Activated naive CD4-positive, alpha-beta T cell (primary cell): ENCODE data around the gene PTPN14.
"Not testable (repeated sequence)": the region's sequence is repeated elsewhere in the genome, so short reads cannot be mapped to it uniquely, and the experiment has no call there.

ENCODE experiments used
- DNase-seq, 4 experiments: peaks; one replicate each; lab custom pipeline; 2025; lab: John Stamatoyannopoulos, UW

Gene PTPN14

GRCh38 chr1:214541693-214542092 lies 9.7 kb downstream of the PTPN14 start:
- DNase-seq = no peak

DNA sequence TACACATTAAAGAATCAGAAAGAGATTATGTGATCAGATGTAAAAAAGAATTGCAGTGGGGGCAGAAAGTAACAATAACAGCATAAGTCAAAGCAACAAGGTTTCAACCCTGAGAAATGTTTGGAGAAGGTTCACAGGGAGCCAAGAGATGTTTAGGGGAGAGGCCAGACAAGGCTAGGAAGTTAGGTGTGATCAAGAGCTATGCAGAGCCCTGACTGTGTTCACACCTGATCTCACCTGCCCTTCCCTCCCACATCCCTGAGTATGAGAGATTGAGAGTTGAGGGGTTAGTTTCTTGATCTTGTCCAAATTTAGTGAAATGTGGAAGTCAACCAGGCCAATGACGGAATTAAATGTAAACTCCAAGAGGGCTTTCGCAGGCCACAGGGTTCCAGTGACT lies 10.2 kb downstream of the PTPN14 start:
- no peak for DNase-seq

- no peak for DNase-seq
Measured at GRCh38 chr1:214540324-214540723, 11.1 kb downstream of the PTPN14 start.

- no peak for DNase-seq
Measured at GRCh38 chr1:214538496-214538895, 12.9 kb downstream of the PTPN14 start.

GRCh38 chr1:214537872-214538473 lies 13.4 kb downstream of the PTPN14 start:
- no peak for DNase-seq

DNA sequence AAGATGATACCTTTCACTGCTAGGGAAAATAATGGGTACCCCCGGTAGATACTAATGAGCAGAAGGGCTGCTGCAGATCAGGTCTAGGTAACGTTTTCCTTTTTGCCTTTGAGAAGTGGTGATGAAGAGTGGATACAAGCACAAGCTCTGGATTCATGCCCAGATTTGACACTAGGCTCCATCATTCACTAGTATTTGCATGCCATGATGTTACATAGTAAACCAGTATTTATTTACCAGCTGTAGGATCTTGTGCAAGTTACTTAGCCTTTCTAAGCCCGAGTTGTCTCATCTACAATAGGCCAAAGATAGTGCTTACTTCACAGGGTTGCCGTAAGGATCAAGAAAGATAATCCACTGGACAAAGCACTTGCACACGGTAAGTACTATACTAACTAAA lies 14.2 kb downstream of the PTPN14 start:
- DNase-seq = no peak

DNA sequence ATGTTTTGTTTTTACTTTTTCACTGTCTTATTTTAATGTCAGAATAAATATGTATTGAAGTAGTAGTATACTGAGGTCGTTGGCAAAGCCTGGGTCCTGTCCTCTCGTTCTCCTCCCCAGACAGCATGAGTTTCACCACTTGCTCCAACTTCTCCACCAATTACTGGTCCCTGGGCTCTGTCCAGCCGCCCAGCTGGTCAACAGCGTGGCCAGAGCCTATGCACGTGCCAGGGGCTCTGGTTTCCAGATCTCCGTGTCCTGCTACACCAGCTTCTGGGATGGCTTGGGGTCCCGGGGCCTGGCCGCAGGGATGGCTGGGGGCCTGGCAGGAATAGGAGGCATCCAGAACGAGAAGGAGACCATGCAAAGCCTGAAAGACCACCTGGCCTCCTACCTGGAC lies 19.3 kb downstream of the PTPN14 start:
- DNase-seq = no peak

DNA sequence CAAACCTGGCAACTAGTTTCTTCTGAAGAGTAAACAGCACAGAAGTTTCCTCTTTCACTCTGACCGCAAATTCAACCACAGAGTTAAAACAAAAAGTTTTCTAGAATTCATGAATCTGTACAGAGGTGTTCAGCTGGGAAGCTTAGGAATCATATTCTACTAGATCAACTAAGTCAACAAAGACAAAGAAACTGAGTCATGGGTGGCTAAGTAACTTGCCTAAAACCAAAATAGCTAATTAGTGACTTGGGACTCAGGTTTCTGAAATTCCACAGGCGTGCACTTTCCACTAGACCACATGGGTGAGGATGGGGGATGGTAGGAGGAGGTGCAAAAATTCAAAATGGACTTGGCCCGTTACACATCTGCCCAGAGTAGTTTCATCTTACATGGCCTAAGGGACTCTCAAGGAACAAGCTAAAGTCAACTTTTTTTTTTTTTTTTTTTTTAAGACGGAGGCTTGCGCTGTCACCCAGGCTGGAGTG lies 25.8 kb downstream of the PTPN14 start:
- DNase-seq = no peak

DNA sequence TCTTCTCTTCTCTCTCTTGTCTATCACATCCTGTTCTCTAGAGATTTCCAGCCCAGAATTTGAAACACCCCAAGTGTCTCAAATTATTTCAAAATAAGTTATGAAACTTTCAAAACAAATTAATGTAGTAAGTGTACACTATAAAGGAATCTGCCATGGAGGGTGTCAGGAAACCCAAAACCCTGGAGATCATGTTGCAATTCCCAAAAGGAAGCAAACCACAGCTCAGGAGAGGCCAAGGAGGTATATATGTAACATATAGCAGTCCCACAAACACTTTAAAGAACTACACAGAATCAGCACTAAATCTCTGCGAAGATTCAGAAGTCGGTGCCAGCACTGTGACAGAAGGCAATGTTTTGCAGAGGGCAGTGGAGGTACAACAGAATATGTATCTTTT lies 26.6 kb downstream of the PTPN14 start:
- DNase-seq = no peak

DNA sequence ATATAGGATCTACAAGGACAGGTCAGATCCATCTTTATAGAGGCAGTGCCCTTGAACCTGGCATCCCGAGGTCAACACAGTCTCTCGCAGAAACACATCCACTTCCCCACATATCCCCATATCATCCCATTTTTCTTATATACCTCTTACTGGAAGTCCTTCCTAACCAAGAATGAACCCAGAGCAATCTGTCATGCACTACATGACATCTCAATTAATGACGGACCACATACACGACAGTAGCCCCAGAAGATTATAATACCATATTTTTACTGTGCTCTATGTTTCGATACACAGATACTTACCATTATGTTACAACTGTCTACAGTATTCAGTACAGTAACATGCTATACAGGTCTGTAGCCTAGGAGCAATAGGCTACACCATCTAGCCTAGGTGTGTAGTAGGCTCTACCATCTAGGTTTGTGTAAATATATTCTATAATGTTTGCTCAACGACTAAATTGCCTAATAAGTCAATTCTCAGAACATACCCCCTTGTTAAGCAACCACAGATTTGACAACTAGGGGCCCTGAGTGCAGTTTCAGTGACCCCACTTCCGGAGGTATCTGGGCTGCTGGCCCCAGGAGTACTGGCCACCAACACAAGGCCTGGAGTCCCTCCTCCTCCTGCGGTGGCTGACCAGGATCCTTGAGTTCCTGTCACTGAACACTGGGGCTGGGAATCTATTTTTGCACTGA lies 28.1 kb downstream of the PTPN14 start:
- DNase-seq = no peak

- DNase-seq = not testable (repeated sequence)
Measured at GRCh38 chr1:214521458-214521857, 29.9 kb downstream of the PTPN14 start.

DNA sequence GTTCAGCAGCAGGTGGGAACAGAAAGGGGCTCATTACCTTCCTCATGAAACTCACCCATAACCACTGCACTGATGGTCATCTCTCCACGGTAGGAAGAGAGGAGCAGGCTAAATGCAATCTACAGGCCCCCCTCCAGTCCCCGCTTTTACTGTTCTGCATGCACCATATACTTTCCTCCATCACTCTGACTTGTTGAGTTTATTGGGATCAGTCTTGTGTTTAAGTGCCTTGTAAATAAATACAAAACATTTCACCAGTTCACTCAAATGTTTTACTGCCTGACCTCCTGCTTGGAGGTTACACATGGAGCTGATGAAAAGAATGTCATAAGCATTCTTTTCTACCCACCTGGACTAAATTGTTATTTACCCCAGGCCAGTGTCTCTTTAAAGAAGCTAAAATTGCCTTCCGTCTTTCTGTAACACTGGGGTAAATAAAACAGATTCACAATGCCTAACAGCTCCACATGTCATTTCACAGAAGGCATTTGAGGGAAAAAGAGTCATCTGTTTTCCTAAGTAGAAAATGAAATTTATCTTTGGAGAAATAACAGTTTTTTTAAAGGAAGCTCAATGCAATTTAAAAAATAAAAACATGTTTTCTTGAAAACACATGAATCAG lies 30.7 kb downstream of the PTPN14 start:
- DNase-seq = no peak

DNA sequence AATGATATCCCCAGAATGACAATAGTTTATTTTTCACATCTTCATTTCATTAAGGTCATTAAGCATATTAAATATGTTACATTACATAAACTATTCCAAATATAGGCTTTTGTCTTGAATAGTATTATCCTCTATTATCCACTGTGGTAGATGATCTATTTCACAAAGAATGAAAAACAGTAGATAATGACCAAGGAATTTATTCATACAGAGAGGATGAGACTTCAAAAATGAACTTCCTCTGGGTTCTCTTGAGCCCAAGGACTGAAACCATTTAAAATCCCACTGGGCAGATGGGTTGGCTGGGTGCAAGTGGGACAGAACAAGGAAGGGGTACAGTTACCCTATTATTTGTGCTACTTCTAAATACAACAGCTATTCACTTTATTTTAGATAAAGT lies 33.0 kb downstream of the PTPN14 start:
- DNase-seq = no peak

- no peak for DNase-seq
Measured at GRCh38 chr1:214516434-214517326, 34.7 kb downstream of the PTPN14 start.

GRCh38 chr1:214515544-214516433 lies 35.6 kb downstream of the PTPN14 start:
- no peak for DNase-seq

DNA sequence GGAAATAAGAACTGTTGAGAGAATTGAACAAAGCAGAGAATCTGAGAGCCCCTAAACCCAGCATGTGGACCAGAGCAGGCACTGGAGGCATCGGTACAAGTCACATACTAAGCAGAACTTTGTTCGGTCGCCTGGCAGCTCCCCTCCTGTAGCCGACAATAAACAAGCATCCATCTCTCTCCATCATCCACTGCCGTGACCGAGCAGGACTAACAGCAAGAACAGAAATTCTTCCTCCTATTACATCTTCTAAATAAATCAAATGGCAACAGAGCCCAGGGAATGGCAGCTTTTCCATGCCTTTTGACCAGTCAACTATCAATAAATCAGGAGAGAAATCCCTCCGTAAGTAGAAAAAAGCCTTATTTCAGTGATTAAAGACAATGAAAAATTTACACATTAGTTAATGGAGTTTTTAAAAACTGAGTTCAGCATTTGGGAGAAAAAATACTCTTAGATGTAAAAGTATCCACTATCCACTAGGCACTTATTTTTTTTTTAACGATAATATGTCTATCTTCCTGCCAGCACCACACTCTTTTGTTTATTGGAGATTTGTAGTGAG lies 36.5 kb downstream of the PTPN14 start:
- DNase-seq = no peak

GRCh38 chr1:214514032-214514818 lies 37.2 kb downstream of the PTPN14 start:
- no peak for DNase-seq

DNA sequence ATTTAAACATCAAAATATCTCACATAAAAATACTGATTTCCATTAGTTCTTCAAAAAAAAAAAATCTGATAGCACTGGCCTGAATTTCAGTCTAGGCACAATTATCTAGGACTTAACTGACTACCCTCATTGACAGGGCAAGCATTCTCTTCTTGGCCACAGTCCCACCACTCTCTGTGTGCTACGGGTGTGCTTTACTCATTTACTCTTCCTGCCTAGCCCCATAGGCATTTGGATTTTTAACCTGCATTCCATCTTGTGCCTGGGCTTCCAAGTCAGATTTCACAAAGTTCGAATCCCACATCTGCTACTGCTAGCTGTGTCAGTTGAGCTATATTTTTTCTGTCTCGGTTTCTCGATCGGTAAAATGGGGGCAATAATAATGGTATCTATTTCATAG lies 38.0 kb downstream of the PTPN14 start:
- no peak for DNase-seq

DNA sequence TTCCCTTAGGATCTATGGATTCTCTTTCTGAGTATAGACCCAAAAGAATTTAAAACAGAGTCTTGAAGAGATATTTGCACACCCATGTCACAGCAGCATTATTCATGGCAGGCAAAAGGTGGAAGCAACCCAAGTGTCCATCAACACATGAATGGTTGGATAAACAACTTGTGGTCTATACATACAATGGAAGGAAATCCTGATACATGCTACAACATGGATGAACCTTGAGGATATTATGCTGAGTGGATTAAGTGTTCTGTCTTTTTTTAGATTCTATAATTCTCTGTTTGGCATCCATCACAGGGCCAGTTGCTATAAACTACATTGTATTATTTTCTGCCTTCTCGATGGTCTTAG lies 39.8 kb downstream of the PTPN14 start:
- DNase-seq = no peak

GRCh38 chr1:214510914-214511638 lies 40.3 kb downstream of the PTPN14 start:
- DNase-seq = no peak
